ENCODE results near the gene DDX39A.
"Not testable (repeated sequence)": the region's sequence is repeated elsewhere in the genome, so short reads cannot be mapped to it uniquely, and the experiment has no call there.

DDX39A gene

GRCh38 chr19:14391156-14391821, 27.9 kb downstream of the DDX39A start:
- no peak for DNase-seq (ENCODE audit: low read depth in 2 of 3, low spot score in 2 of 3)

DNA sequence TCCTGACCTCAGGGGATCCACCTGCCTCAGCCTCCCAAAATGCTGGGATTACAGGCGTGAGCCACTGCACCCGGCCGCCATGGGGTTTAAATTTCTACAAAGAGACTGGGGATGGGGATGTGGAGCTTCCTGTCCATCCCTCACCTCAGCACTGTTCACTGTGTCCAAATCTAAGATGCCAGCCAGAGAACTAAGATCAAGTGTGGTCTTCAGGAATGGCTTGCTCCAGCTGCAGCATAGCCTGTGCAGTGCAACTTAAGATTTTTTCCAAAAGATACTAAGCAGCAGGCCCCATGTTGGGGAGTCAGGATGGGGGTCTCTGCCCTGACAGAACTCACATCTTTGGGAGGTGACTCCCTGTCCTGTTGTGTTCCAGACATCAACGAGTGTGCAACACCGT, 28.6 kb downstream of the DDX39A start:
- no peak for DNase-seq (ENCODE audit: low read depth in 2 of 3, low spot score in 2 of 3)

DNA sequence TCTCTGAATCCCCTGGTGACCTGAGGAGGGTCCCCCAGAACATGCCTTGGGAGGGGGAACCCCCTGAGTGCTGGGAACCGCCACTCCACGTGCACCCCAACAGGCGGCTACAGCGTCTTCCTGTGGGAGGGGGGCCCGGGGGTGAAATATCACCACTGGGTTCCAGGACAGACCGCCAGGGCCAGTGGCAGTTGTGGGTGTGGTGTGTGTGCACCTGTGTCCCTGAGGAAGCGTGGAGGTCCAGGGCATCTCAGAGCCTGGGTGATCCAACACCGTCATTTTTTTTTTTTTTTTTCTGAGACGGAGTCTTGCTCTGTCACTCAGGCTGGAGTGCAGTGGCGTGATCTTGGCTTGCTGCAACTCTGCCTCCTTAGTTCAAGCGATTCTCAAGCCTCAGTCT, 33.6 kb downstream of the DDX39A start:
- no peak for DNase-seq (ENCODE audit: low read depth in 2 of 3, low spot score in 2 of 3)

DNA sequence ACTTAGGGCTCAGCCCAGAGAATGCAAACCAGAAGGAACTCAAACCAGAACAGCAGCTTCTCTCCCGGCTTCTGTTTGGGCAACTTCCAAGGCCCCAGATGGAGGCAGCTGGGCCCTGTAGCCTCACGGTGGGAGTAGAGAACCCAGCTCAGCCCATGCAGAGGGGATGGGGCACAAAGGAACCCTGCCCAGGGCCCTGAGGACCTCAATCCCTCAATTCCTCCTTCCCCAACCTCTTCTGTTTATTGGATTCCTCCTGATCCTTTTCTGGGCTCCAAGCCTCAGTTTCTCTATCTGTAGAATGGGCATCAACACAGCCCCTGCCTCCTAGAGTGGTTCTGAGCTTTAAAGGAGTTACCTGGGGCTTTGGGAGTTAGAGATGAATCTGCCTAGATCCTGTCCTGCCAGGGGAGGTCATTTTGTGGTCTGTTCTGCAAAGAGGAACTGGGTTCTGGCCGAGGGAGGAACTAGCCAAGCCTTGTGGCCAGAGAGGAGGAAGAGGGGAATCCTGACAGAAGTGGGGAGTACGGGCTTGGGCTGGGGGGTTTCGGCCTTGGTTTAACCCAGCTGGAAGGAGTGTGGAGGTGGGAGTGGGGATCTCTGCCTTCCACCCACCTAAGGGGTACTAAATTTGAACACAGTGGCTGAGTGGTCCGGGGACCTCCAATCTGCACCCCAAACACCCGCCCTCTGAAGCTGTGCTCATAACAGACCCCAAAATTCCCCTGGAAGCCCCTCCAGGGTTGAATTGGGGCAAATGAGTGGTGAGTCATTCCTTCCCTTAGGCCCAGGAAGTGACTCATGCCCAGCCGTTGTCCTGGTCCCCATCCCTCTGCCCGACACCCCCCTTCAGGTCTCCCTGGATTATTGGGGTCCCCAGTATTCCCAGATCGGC, 35.2 kb downstream of the DDX39A start:
- DNase-seq (ENCODE audit: low read depth in 2 of 3, low spot score in 2 of 3) = peak in 1 of 3 experiments; percentile 51

- peak in 1 of 3 experiments; percentile 48 for DNase-seq (ENCODE audit: low read depth in 2 of 3, low spot score in 2 of 3)
Observed at GRCh38 chr19:14381689-14382474, 37.3 kb downstream of the DDX39A start.

DNA sequence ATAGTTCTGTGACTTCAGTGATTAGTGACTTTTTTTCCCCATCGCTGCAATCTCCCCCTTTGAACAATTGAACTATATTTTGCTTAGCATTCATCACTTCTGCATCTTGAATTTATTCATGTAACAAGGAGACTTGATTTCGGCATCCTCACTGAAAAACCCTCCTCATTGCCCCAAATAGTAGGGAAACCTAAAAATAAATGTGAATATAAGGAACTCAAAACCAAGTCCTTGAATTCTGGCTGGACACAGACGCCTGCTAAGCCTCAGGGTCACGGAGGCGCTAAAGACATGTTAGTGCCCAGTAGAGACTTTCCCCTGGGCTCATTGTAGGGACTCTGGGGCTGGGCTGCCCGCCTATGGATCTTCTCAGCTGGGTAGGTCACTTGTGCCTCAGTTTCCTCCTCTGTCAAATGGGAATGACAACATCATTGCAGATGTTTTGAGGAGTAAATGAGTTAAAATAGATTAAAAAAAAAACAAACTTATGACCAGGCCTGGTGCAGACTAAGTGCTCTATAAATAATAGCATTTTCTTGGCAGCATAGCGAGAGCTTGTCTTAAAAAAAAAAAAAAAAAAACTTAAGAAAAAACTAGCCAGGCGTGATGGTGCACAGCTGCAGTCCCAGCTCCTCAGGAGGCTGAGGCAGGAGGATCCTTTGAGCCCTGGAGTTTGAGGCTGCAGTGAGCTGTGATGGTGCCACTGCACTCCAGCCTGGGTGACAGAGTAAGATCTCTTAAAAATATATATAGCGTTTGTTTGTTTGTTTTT, 39.7 kb downstream of the DDX39A start:
- DNase-seq (ENCODE audit: low read depth in 2 of 3, low spot score in 2 of 3) = no peak

DNA sequence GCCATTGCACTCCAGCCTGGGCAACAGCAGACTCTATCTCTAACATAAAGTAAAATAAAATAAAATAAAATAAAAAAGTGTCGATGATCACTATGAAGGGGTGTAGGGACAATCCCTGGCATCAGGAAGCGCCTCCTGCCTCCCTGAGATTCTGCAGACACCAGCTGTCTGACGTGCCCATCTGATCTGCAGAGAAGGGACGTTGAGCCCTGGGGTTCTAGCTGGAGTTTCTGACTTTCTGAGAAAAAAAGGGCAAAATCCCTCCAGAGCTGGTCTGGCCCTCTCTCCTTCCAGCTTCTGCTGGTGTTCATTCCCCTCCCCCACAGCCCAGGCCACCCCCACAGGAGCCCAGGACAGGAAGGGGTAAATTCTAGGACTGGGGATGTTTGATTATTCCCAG, 40.3 kb downstream of the DDX39A start:
- no peak for DNase-seq (ENCODE audit: low read depth in 2 of 3, low spot score in 2 of 3)

- DNase-seq (ENCODE audit: low read depth in 2 of 3, low spot score in 2 of 3) = no peak
Observed at GRCh38 chr19:14377883-14378328, 41.2 kb downstream of the DDX39A start.

DNA sequence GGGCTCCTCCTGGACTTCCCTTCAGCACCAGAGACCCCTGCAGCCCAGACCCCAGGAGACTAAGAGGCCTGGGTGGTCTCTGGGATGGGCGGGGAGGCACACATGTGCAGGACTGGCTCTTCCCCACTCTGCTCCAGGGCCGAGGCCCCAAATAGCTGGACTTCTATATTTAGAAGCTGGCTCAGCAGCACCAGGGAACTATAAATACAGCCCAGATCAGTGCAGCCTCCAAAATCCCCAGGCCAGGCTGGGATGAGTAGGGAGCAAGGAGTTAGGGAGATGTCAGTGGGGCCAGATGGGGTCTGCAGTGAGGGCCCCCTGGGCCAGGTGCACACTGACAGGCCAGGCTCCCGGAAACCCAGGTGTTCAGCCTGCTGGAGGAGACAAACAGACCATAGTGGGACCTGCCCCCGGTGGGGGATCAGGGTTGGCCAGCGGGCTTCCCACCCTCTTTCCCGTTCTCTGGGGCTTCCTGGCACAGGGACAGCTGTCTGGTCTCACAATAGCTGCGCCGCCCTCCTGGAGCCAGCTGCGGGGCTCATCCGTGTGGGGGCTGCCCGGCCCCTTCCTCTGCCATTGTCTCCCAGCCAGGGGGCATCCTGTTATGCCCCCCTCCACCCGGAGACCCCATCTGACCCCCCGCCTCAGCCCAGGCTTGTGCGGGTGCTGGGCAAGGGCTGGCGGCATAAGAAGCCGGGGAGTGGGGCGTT, 43.4 kb downstream of the DDX39A start:
- no peak for DNase-seq (ENCODE audit: low read depth in 2 of 3, low spot score in 2 of 3)

DNA sequence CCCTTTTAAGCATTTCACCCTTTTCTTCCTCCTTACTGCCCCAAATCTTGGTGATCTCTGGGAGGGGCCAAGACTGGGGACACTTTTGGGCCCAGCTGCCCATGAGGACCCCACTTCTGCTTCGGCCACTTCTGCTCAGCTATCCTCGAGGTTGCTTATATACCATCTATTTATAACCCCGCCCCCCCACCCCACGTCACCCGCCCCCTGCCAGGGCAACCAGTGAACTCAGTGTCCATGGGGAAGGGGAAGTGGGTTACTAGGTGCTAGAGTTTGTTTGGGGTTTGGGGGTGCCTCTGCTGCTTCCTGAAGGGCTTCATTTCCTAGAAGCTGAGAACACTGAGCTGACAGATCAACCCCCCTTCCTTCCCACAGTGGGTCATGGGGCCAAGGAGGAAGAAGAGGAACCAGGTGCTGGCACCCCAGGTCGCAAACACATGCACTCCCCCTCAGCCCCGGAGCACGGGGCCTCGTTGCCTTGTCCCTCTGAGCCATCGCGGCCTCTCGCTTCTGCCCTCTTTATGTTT, 44.0 kb downstream of the DDX39A start:
- no peak for DNase-seq (ENCODE audit: low read depth in 2 of 3, low spot score in 2 of 3)

DNA sequence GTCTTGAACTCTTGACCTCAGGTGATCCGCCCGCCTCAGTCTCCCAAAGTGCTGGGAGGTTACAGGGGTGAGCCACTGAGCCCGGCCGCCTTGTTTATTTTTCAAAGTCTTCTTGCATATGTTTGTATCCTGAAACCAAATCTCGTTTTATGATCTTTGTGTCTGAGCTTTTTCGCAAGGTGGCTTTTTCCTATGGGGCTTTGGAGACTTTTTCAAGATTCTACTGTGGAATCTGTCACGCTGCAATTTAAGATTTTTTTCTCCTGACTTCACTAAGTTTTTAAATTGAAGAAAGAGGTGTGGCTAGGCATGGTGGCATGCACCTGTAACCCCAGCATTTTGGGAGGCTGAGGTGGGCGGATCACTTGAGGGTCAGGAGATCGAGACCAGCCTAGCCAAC, 44.8 kb downstream of the DDX39A start:
- not testable (repeated sequence) for DNase-seq (ENCODE audit: low read depth in 2 of 3, low spot score in 2 of 3)

GRCh38 chr19:14372384-14373077, 46.6 kb downstream of the DDX39A start:
- DNase-seq (ENCODE audit: low read depth in 2 of 3, low spot score in 2 of 3) = not testable (repeated sequence)

GRCh38 chr19:14371301-14371821, 47.8 kb downstream of the DDX39A start:
- no peak for DNase-seq (ENCODE audit: low read depth in 2 of 3, low spot score in 2 of 3)

DNA sequence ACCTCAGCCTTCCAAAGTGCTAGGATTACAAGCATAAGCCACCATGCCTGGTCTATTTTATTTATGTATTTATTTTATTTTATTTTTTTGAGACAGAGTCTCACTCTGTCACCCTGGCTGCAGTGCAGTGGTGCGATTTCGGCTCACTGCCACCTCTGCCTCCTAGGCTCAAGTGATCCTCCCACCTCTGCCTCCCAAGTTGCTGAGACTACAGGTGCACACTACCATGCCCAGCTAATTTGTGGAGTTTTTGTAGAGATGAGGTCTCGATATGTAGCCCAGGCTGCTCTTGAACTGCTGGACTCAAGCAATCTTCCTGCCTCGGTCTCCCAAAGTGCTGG, 48.2 kb downstream of the DDX39A start:
- DNase-seq (ENCODE audit: low read depth in 2 of 3, low spot score in 2 of 3) = no peak

GRCh38 chr19:14370169-14370939, 48.8 kb downstream of the DDX39A start:
- no peak for DNase-seq (ENCODE audit: low read depth in 2 of 3, low spot score in 2 of 3)

- DNase-seq (ENCODE audit: low read depth in 2 of 3, low spot score in 2 of 3) = peak in 1 of 3 experiments; percentile 84
Observed at GRCh38 chr19:14369399-14370168, 49.6 kb downstream of the DDX39A start.

GRCh38 chr19:14368011-14368513, 51.1 kb downstream of the DDX39A start:
- DNase-seq (ENCODE audit: low read depth in 2 of 3, low spot score in 2 of 3) = no peak
